PC-9 (cell line): ENCODE data around the gene C10orf105.

ENCODE experiments used
- CTCF ChIP-seq: fragments of 200-600 bp; sonication (generic); conservative IDR thresholded peaks from 2 replicates; pipeline ENCODE4 v1.6.1; 2017; ENCODE audit warnings: mixed run types, antibody characterized with exemption, mild to moderate bottlenecking, moderate library complexity
- EZH2 ChIP-seq: fragments of 200-600 bp; sonication (generic); IDR thresholded peaks from 2 replicates; pipeline ENCODE4 v1.8.0; 2017; ENCODE audit warnings: antibody characterized with exemption, low read depth

- TF ChIP-seq CTCF, result no peak
- TF ChIP-seq EZH2, result no peak
Observed at GRCh38 chr10:71767420-71768035, 48.0 kb upstream of the C10orf105 start.
